Measurements from ENCODE around the gene SYNRG.

SYNRG gene

DNA sequence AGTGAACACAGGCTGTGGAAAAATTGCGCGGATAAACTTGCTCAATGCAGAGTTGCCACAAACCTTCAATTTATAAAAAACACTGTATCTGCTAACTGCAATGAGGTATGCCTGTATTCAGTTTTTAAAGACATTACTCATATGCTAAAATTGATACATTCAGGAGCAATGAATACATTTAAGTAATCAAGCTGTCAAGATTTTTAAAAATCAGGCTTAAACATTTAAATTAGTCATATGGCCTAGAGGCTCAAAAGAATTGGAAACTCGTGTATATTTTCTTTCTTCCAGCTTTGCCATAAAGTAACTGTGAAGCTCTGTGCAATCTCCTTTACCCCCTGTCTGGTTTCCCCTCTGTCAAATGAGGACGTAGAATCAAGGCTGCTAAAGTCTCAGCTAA lies 4.1 kb downstream of the SYNRG start:
- DNase-seq = no peak

DNA sequence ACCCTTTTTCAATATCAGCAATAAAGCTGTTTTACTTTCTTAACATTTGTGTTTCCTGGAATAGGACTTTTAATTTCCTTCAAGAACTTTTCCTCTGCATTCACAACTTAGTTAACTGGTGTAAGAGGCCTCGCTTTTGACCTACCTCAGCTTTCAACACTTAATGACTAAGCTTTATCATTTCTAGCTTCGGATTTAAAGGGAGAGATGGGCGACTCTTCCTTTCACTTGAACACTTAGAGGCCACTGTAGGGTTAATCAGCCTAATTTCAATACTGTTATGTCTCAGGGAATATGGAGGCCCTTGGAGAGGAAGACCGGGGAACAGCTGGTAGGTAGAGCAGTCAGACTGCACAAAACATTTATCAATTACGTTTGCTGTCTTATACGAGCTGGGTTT lies 4.7 kb downstream of the SYNRG start:
- no peak for DNase-seq

DNA sequence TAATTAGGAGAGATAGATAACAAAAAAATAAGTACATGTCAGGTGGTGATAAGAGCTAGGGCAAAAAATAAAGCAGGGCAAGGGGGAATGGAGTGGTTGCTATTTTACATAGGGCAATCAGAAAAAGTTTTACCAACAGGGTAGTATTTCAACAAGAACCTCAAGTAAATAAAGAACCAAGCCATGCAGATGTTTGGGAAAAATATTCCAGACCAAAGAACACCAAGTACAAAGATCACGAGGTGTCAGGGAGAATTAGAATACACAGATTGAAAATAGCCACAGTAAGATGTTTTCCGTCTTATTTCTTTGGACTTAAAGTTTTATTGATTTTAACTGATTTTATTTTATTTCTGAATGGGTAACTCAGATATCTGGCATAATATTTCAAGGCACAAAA lies 11.1 kb downstream of the SYNRG start:
- no peak for DNase-seq

DNA sequence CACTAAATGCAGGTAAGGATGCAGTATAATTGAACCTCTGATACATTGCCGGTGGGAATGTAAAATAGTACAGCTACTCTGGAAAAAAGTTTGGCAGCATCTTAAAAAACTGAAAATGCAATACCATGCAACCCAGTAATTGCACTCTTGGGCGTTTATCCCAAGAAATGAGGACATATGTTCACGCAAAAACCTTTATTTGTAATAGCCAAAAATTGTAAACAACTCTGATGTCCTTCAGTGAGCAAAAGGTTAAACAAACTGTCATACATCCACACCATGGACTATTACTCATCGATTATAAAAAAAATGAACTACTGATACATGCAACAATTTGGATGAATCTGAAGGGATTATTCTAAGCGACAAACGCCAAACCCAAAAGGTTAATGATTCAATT lies 16.9 kb downstream of the SYNRG start:
- DNase-seq = no peak

DNA sequence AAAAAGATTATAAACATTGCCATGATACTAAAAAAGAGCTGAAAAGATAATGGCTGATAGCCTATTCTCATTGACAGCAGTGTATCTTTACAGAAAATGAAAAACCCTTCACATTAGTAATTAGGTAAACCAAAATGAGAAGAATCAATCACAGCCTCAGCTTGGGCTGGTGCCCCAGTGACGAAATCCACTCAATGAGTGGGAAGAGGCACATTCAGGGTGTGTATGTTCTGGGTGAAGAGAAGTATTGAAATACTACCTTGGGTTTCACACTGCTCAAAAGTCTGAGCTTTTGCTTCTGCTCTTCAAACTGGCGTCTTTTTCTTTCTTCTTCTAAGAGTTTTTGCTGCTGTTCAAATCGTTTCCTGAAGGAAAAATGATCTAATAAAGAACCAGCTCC lies 24.2 kb downstream of the SYNRG start:
- DNase-seq = no peak

DNA sequence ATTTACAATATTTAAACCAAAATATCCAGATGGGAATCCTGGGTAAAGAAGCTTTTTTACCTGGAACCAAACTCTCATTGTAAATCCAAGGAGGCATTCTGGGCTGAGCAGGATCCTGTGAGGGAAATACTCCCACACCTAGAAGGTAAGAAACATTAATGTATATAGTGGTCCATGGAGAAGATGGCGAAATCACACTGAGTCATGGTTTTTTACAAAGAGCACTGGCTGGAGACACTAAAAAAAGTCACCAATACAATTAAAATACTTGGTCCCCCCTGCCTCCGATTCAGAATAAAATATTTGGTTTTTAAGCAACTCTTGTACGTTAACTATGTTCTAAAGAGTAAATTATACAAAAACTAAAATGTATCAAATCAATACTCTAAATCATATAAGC lies 32.9 kb downstream of the SYNRG start:
- no peak for DNase-seq

DNA sequence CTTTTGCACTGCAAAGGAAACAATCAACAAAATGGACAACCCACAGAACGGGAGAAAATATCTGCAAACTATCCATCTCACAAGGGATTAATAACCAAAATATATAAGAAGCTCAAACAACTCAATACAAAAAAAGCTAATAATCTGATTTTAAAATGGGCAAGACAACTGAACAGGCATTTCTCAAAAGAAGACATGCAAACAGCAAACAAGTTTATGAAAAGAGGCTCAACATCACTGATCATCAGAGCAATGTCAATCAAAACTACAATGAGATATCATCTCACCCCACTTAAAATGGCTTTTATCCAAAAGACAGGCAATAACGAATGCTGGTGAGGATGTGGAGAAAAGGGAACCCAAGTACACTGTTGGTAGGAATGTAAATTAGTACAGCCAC lies 34.8 kb downstream of the SYNRG start:
- no peak for DNase-seq

DNA sequence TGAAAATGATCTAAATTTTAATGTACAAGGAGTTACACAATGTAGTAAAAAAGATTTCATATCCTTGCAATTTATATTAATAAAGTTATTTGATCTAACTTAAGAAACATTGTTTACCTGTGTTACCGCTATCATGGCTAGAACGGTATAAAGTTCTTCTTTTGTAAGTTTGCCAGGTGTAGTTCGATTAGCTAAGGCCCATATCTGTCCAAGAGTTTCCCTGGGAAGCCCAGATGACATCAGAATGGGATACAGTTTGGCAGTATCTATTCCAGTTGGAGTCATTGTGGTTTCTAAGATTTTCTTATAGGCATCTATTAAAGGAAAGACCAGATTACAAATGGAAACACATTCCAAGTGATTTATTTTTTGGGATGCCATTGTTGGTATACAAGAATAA lies 37.5 kb downstream of the SYNRG start:
- DNase-seq = no peak

DNA sequence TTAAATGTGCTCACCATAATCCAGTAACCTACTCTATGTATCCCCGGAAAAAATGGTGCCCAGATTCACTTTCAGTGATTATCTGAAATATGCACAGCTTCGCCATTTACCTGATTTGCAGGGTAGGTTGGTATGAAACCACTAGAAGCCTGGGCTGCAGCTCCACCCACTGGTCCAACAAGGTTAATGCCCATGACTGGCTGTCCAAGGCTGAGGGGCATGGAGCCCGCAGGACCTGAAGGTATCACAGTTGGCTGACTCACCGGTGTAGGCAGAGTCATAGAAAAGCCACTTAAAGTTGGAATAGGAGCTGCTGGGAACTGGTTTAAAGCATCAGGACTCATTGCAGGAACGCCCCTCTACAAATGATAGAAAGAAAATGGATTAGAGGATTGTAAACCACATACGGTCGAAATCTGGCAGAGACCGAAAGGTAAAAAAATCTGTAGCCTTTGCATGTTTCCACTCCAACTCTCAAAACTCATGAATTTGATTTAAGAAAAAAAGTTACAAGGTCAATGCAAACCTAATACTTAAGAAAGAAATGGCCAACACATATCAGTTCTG lies 38.6 kb downstream of the SYNRG start:
- no peak for DNase-seq

DNA sequence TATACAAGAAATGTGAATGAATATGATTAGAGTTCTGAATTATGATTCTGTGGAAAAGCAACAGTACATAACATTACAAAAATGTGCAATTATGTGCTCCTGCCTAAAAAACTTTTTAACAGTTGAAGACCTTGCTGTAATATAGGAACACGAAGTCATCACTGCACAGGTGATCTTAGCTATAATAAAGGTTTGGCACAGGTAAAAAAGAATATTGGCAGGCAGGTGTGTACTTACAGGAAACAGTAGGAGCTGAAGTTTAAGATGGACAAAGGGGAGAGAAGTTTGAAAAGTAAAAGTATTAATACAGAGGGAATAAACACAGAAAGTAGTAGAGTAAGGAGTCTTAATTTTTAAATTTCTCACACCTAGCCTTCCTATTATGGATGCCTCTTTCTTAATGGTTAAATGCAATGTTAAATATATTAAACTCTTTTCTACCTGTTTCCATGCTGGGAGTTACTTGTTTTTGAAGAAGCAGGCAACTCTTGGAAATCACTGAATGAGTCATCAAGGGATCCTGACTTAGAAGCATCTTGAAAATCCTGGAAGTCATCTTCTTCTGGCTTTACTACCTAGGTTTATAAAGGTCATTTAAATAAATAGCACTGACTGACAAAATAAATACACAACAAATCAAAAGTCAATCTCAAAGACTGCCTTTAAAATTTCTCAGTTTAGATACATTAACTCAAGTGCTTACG lies 40.7 kb downstream of the SYNRG start:
- no peak for DNase-seq

DNA sequence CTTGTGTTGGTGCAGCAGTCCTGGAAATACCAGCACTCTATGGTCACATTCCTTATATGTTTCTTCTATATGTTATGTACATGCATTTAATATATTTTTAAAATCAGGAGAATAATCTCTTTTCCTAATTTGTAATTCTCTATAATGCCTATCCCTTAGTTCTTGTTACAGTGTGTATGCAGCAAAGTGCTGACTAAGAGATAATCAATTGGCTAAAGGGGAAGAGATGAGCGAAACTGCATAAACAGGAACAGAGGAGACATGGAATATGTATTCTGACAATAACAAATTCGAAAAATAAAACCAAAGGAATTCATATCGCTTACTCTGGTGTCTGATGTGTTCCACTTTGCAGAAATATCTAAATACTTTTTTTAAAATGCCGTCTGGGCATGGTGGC lies 41.7 kb downstream of the SYNRG start:
- DNase-seq = no peak

DNA sequence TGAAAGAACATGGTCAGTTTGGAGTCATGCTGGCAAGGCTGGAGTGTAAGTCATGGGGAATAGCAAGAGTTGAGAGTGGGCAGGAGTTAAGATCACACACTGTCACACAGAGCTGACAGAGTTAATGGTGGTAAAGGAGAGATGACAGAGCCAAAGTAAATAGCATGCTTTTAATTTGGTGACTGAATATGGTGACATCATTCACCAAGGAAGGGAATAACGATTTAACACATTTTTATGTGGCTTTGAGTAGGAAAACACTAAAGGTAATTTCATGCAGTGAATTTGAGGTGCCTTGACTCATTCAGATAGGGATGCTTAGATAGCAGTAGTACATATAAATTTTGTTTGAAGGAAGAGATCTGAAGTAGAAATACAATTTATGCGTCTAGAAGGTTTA lies 42.1 kb downstream of the SYNRG start:
- no peak for DNase-seq

DNA sequence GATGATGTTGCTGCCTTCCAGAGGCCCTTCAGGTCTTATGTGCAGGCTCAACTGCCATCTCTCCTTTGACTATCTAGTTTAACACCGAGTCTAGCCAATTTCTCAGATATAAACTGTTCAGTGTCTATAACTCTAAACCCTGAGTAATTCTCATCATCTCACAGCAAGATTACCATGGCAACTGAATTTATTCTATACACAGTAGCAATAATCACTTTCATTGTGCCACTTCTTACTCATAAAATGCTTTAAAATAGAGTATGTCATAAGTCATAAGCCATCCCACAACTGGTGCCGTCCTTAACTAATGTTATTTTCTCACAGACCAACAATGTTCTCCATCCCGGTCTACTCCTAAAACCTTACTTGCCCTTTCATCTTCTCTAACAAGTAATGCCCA lies 45.0 kb downstream of the SYNRG start:
- DNase-seq = no peak

DNA sequence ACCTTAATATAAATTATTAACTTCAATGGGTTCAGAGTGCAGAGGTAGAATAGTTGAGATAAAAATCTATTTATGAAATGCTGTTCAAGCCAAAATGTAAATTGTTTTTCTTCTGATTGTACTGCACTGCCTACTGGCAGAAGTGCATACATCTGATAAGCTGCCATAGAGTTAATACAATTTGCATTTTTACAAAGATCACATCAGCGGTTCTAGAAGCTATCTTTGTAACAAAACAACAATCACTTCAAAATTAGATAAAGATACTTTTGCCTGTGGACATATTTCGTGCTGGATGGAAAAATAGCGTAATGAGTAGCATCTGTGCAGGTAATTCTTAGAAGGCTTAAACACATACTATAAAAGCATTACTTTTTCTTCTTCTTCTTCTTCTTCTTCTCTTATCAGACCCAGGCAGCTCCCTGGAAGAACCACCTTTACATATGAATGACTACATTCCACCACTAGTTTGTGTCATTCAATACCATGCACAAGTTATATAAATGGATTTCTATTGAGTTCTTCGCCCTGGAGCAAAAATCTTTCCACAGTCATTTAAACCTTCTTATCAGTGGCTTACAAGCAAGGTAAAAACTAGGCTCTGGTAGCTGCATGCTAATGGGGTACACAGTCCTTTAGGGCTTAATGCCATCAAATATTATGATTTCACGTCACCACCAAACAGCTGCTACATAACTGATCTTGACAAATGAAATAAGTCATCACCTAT lies 47.0 kb downstream of the SYNRG start:
- DNase-seq = no peak

DNA sequence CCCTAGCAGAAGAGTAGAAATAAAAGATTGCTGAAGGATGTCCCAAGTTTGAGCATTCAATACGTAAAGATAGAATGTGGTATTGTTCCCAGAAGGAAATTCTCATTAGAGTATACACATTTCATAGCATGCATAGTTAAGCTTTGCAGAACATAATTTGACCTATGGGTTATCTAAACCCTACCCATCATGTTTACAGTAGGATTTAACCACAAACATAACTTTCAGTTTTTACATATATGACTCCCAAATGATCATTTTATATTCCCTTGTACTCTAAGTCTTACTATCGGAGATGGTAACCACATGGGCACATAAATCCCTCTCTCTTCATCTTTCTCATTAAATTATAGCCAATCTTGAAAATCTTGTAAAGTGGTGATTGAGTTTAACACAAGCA lies 50.9 kb downstream of the SYNRG start:
- no peak for DNase-seq

DNA sequence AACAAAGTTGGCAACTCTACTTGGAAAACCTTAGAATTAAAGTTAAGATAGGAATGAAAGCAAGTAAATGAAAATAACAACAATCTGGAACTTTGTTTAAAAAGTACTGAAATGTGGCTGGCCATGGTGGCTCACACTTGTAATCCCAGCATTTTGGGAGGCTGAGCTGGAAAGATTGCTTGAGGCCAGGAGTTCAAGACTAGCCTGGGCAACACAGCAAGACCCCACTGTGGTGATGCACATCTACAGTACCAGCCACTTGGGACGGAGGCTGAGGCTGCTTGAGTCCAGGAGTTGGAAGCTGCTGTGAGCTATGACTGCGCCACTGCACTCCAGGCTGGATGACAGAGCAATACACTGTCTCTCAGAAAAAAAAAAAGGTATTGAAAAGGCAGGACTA lies 51.7 kb downstream of the SYNRG start:
- DNase-seq = no peak

DNA sequence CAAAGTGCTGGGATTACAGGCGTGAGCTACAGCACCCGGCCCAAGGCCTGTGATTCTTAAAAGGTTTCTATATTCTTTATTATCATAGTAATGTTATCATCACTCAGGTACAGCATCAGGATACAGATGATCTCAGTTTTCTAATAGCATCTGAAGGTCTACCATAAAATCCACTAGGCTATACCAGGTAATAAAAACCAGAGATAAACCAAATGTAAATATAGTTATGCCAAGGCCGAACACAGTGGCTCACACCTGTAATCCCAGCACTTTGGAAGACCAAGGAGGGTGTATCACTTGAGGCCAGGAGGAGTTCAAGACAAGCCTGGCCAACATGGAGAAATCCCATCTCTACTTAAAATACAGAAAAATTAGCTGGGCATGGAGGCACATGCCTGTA lies 53.8 kb downstream of the SYNRG start:
- DNase-seq = no peak

DNA sequence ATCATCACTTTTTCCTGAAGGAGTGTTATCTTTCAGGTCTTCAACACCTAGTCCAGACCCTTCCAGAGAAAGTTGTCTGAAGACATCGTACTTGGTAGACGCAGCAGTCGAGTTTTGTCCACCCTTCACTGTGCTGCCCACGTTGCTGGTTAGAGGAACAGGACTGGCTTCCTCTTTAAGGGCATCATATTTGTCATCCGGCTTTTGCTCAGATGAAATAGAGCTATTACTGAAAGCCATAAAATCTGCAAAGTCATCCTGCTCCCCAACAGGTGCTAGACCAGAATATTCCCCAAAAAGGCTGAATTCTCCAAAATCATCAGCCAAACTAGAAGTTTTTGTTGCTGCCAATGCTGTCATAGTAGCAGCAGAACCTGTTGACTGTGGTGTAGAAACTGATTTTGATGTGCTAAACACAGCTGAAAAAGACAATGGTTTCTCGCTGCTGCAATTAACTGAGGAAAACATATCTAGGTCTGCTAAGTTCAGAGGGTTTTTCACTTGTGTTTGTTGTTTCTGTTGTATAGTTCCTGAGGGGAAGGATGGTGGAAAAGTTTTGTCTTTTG lies 55.7 kb downstream of the SYNRG start:
- DNase-seq = peak; percentile 62

DNA sequence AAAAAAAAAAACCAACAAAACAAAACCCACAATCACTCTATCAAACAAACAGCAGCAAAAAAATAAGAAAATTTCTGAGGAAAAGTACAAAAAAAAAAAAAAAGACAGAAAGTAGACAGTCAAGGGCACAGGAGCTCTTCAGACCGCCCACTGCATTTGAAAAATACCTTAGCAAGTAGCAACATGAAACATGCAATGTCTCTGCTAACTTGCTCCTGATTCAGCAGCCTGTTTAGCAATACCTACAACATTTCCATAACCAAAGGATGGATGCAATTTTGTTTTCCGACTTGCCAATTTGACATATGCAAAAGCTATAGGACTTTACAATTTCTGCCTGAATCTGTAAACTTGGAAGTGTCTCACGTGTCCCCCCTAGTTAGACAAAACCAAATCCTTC lies 57.4 kb downstream of the SYNRG start:
- no peak for DNase-seq

DNA sequence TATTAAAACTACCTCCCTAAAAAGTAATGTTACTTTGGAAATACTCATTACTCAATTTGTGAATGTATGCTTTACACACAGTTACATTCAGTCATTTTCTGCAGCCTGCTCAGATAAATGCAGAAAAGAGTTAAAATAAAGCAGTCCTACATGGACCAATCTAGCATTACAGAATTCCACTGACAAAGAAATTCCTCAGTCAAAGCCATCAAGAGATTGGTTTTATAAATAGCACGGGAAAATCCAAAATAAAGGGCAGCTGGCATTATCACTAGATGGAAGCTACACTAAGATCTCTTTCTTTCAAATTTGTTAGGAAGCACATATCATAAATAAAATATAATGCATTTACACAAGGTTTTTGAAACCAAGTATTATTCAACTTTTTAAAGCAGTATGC lies 61.2 kb downstream of the SYNRG start:
- no peak for DNase-seq

DNA sequence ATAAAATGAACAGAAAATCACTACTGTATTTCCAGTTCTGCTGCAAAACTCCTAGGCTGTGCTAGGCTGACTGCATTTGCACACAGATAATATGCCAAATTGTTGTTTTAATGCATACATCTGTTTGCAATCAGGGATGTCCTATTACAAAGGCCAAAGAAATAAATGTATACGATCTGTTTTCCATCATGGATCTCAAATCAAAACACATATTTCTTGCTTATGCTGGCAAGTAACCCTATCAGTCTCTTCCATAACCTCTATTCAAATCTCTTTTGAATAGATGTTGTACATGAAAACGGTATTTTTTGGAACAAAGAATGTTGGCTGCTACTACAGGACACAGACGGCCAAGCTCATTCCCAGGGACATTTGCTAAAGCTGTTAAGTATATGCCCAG lies 62.9 kb downstream of the SYNRG start:
- DNase-seq = no peak

DNA sequence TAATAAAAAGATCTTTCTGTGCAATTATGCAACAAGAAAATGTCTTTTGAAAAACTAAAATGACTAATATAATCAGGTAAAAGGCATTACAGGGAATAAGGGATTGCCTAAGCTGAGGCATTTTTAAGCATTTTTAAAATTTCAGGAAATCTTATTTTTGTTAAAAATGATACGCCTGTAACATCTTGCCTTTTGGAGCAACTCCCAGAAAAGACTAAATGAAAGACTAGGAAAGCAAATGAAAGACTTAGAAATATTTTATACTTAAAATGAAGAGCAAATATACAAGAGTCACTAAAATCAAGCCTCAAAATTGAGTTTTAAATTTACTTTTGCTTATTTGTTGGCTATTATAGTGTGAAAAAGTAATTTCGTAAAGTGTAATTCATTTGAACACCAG lies 63.7 kb downstream of the SYNRG start:
- no peak for DNase-seq

DNA sequence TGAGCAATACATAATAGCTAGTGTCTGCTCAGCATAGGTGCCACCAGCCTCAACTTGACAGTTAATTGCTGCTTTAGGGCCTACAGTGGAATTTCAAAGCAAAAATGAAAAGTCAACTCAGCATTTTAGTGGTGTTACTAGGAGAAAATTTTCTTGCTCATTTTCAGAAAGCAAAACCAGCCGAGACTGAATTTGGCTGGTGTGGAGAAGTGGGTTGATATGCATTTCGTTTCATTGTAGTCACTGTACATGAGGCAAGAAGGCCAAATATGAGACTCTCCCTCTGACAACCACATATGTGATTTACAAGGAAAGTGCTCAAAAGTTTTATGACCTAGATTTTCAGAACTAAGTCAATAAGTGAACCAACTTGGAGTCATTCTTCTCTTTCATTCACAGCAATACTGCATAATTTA lies 65.6 kb downstream of the SYNRG start:
- no peak for DNase-seq
